GM19351 (cell line): ENCODE data around the gene B3GNT3.

Source experiments
- ATAC-seq: cut with Tn5 transposase; IDR thresholded peaks from one replicate; pipeline ENCODE4 v1.9.1; 2021; ENCODE audit warnings: mild to moderate bottlenecking, moderate library complexity; ENCODE audit not compliant: unreplicated experiment

The B3GNT3 gene

DNA sequence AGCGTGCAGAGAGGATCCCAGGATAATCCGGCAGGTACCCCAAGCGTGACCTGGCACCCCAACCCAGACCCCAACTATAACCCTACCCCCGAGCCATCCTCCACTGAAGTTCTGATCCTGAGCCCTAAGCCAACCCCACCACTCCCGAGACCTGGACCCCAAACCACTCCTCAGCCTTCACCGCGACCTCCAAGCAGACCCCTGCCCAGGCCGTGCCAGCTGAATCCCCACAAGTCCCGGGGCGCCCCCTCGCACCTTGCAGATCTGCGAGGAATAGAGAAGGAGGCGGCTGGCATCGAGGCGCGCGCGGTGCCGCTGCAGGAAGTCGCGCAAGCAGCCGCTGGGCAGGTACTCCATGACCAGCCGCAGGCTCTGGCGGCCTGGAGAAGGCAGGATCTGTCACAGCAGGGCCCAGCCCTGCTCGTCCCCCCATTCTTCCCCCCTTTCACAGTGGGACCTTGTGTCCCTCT is 36.5 kb downstream of the B3GNT3 start:
- ATAC-seq = no peak

DNA sequence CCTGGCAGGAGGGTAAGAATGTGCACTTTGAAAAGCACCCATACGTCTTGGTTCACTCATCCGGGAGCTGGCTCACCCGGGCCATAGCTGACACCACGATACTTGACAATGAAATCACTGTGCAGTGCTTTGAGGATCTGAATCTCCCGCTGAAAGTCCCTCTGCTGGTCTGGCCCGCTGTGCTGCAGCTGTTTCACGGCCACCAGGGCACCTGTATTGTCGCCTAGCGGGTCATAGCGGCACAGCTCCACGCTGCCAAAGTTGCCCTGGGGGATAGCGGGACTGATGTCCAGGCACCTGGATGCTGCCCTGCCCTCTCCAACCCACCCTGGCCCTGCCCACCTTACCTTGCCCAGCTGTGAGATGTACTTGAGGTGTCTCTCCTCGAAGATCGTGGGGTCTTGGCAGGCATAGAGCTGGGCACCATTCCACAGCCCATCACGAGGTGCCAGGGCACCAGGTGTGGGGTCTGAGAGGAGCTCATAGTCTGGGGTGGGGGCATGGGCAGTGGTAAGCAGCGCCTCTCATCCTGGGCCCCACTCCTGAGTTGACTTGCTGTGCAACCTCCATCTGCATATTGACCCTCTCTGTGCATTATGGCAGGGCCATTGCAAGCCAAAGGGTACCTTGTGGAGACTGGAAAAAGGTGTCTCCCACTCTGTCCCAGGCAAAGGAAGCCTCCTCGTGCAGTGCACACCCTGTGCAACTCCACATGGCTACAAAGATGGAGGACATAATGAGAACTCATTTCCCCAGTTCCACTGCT is 37.7 kb downstream of the B3GNT3 start:
- no peak for ATAC-seq

DNA sequence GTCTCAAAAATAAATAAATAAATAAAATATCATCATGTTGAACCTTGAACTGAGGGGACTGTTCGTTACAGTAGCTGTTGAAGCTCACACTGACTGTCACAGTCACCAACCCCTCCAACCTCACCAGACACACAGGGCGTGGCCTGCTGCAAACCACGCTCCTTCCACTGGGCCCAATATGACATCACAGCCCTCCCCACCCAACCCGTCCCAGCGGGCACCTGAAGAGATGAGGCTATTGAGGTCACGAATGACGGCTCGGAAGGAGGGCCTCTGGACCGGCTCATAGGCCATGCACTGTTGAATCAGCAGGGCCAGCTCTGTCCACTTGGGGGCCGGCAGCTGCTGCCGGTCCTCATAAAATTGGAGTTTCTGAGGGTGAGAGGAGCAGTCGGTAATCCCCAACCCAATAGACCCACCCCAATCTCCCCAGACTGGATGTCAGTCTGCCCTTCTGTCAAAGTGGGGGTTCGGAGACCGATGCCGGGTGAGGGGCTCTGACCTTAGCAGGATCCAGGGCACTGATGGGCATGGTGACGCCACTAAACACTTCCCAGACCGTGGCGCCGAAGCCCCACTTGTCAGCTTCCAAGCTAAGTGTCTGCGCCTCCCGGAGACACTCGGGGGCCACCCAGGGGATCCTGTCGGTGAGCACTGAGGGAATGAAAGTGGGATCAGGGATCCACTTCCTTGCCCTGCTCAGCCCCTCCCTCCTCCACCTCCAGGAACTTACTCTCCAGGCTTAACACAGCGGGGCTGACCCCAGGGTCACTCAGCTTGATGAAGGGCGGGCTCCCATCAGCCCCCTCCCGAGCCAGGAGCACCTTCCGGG is 39.6 kb downstream of the B3GNT3 start:
- no peak for ATAC-seq

DNA sequence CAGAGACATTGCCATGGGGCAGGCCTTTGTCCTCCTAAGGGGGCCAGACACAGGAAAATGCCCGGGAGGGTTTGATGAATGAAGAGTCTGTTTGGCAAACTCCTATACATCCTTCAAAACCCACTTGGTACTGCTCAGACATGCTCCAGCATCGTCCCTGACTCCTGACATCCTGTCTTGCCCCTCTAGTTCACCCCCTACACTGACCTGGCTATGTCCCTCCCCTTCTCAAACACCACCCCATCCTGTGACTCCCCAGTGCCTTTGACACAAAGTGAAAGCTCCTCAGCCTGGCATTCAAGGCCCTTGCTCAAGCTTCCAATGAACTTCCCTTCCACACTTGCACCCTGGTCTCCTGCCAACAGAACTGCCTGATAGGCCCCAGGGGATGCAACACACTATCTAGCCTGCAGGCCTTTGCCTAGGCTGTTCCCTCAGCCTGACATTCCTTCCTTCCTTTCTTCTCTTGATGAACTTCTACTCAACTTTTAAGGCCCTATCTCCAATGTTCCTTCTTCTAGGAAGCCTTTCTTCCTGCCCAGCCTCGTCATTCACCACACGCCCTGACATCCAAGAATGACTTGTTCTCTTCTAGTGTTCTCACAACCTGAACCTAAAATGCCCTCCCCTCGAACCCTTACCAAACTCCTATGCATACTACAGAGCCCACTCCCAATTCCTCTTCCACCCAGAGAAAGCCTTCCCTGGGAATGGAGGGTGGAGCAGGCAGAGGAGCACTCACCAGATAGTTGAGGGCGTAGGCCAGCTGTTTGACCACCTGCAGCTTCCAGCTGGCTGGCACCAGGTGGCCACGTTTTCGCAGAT is 40.5 kb downstream of the B3GNT3 start:
- no peak for ATAC-seq

DNA sequence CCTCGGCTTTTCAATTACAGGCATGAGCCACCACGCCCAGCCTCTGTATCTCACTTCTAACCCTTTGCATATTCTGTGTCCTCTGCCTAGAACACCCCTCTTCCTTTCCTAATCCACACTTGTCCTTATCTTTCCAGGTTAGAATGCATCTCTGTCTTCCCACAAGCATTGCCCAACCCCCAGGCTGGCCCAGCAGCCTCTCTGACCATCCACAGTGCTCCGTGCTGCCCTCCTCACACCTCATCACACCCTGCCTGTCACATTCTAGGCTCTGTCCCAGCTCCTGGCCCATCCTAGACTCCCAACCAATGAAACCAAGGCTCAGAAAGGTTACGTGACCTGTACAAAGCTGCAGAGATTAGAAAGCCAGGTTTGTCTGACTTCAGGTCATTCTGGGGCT is 41.6 kb downstream of the B3GNT3 start:
- ATAC-seq = no peak

DNA sequence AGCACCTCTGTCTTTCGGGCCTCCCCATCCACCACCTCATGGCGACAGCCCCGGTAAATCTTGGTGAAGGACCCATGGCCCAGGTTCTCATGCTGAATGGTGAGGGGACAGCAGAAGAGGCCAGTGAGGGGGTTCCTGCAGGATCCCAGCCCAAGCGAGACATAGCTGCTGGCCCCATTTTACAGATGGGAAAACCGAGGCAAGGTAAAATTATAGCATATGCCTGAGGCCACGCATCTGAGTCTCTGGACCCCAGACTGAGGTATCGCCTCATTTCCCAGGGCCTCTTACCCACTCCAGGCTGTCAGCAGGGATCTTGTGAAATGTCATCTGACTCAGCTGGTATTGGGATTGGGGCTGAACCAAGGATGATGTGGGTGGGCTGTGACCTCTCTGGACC is 43.0 kb downstream of the B3GNT3 start:
- no peak for ATAC-seq

DNA sequence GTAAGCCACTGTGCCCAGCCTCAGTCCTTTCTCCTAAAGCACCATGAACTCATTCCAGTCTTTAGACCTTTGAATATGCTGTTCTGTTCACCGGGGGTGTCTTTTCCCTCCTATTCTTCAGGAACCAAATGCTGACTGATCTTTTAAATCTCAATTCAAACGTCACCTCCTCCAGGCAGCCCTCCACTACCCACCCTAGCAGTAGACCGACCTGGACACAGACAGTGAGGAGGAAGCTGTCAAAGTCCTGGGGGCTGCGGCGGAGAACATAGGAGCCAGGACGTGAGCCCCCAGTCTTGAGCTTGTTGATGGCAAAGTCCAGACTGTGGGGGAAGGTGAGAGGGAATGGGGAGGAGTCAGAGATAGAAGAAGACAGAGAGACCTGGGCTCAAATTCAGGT is 45.1 kb downstream of the B3GNT3 start:
- no peak for ATAC-seq

DNA sequence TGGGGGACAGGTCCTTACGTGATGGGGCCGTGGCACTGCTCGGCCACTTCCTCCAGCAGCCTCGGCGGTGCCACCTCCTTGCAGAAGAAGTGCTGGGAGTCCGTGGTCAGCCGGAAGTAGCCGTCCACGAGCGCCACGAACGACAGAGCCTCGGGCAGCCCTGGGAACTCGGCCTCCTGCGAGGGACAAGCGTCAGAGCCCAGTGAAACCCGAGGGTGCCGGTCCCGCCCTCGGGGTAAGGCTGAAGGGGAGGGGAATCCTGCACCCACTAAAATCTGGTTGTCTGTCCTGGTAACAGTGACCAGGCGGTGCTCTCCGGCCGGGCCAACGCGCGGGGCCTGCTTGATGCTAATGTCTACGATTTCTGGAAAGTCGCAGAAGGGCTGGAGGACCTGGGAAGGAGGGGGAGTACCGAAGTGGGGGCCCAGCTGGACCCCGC is 46.5 kb downstream of the B3GNT3 start:
- ATAC-seq = no peak

DNA sequence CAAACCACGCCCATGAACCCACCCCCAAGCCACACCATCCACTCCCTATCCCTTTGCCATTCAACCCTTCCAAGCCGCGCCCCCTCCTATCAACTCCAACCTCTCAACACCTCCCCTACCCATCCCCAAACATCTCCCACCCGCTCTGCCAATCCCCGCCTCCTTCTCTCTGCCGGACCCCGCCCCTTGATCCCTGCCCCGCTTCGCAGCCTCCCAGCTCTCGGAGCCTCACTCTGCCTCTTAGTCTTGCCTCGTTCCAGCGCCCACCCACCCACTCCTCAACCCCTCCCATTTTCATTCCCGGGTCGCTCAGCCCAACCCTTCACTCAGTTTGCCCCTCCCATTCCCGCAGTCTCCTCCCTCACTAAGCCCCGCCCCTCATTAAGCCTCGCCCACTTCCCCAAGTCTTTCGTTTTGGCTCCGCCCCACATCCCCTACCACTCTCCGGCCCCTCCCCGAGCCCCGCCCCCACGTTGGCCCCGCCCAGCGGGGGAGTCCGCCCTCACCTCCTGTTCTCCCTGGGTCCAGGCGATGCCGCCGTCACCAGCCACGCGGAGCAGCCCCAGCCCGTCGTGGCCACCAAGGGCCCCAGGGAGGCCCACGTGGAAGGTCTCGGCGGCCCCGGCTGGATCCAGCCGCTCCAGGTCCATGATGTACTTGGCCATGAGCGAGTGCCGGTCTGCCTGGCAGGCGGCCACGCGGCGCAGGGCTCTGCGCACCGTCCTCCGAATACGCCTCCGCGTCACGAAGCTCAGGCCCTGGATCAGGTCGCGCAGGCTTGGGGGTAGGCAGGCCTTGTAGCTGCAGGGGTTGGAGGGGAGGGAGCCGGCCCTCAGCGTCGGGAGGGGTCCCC is 47.1 kb downstream of the B3GNT3 start:
- ATAC-seq = no peak

DNA sequence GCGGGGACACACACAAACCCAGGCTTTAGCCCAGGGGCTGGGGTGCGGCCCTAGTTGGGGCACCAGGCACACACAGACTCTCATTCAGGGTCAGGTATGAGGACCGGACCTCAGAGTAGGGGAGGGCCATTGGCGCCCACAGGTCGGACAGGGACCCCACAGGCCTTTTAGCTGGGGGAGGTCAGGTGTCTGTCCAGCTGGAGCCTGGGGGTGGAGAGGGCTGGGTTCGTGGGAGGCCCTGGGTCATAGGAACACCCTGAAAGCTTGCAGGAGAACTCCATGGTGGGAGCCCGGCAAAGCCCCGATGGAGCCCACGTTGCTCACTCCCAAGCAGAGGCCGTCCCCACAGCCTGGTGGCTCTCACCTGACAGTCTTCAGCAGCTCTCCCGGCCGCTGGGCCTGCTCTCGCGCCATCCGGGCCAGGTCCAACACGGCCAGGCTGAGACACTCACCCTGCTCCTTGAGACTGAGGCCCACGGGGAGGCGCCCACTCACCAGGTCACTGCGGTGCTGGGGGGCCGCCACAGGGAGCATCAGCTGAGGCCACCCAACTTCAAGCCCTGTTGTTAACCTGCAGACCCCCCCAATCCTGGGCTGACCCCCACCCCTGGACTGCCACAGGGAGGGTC is 47.8 kb downstream of the B3GNT3 start:
- no peak for ATAC-seq

DNA sequence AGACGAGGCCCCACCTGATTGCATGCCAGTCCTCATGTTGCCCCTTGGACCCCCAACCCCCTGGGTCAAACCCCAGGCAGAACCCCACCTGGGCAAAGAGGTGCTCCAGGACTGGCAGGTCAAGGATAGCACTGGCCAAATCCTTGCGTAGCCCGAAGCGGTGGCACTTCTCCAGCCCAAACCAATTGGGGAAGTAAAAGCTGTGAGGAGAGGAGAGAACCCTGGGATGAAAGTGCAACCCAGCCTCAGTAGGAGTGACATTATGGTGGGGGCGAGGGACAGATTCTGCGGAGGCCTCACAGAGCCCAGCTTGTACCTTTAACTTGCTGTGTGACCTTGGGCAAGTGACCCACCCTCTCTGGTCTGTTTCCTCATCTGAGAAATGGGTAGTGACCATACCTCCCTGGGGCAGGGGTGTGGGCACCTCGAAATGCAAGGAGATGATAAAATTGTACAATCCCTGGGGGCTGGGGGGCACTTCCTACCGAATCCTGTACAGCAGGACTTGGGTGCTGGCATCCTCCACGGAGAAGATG is 48.4 kb downstream of the B3GNT3 start:
- no peak for ATAC-seq

DNA sequence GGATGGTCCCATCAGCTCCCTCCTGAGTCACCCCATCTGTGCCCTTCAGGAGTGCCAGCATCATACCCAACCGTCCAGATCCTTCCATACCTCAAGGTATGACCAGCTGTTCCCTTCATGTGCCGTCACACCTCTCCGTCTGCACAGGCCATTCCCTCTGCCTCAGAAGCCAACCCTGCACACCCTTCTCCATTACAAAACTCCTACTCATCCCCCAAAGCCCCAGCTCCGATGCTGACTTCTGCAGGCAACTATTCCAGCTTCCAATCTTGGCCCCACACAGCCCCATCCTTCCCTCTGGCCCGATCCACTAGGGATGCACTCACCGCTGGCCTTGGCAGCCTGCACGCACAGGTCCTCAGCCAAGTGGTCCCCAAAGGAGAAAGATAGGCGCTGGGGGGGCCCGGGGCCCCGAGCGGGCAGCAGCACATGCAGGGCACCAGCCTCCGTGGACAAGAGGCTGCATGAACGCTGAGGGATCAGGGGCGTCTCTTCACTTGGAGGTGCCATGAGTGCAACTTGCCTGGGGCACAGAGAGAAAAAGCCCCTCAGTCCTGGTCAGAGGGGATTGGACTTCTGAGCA is 49.1 kb downstream of the B3GNT3 start:
- ATAC-seq = no peak

DNA sequence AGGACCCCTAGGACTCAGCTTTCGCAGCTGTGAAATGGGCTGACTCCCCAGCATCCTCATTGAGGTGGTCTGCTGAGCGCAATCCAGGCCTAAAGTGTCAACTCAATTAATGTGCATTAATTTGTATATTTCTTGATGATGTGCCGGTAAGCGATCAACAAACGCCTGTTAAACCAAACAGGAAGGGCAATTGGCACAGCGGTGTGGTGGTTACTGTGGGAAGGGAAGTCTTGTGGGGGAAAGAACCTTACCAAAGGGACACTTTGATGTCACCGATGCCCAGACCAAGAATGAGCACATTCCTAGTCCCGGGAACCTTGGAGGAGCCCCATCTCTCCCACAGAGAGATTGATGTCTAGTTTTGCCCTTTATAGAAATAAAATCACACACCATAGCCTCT is 51.2 kb downstream of the B3GNT3 start:
- no peak for ATAC-seq

DNA sequence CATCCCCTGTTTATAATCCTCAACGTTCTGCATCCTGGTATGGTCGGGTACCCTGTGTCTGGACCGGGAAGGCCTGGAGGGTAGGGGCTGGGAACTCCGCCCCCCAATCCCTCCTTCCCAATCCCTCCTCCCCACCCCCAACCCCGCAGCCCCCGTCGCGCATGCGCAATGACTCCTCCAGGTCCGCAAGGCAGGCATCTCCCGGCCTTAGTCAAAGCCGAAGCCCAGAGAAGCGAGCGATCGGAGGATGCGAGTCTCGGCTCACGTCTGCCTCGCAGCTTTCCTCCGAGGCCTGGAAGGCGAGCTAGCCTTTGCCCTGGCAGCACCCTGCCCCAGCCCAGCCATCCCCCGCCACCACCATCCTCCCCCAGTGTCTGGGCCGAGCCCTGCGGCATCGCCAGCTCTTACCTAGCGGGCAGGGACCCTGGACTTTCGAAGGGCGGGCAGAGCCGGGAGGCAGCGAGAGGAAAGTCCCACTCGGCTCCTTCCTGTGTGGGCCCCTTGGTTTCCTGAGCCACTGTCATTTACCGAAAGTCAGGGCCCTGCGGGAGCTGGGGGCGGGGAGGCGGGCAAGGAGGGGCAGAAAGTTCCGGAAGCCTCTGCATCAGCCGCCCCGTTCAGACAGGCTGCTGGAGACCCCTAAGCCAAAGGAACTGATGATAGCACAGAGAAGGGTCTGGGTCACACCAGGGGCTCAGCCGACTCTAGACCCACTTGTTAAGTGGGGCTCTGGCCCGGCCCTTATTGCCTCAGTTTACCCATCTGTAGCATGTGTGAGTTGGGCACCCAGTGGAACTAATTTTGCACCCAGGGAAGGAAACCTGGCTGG is 52.8 kb downstream of the B3GNT3 start, which contains the start of gene JAK3:
Gene JAK3, minus strand, starts transcription at position 445 of the 829 bp plus-strand sequence. CDS start 3,565 bp downstream, outside the sequence.
- no peak for ATAC-seq

DNA sequence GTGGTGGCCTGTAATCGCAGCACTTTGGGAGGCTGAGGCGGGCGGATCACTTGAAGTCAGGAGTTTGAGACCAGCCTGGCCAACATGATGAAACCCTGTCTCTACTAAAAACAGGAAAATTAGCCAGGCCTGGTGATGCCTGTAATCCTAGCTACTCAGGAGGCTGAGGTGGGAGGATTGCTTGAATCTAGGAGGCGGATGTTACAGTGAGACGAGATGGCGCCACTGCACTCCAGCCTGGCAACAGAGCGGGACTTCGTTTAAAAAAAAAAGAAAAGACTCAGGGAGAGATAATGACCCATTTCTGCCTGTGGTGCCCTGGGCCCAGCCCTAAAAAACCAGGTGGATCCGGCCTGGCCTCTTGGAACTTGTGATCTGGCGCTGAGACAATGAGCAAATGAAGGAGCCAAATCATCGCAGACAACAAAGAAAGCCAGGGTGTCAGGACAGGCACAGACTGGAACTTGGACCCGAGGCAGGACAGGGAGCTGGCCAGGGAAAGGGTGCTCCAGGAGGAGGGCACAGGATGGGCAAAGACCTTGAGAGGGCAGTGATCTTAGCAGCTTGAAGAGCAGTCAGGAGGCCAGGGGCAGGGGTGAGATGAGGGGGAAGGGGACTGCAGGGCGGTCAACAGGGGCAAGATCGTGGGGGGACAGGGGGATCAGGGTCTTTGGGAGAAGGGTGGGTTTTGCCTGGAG is 53.8 kb downstream of the B3GNT3 start:
- no peak for ATAC-seq

DNA sequence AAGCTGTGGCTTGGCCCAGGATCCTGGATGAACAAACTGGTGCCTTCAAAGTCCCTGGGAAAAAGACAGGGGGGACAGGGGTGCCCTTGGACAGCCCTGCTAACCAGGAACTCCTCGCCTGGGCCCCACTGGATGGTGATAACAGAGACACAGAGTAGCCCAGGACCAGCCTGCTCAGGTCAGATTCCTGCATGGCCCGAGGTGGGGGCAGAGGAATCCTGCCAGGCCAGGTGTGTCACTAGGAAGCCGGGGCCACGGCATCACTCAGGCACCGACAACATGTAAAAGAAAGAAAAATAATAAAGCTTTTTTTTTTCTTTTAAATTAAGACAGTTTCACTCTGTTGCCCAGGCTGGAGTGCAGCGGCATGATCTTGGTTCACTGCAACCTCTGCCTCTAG is 59.1 kb downstream of the B3GNT3 start:
- ATAC-seq = no peak

DNA sequence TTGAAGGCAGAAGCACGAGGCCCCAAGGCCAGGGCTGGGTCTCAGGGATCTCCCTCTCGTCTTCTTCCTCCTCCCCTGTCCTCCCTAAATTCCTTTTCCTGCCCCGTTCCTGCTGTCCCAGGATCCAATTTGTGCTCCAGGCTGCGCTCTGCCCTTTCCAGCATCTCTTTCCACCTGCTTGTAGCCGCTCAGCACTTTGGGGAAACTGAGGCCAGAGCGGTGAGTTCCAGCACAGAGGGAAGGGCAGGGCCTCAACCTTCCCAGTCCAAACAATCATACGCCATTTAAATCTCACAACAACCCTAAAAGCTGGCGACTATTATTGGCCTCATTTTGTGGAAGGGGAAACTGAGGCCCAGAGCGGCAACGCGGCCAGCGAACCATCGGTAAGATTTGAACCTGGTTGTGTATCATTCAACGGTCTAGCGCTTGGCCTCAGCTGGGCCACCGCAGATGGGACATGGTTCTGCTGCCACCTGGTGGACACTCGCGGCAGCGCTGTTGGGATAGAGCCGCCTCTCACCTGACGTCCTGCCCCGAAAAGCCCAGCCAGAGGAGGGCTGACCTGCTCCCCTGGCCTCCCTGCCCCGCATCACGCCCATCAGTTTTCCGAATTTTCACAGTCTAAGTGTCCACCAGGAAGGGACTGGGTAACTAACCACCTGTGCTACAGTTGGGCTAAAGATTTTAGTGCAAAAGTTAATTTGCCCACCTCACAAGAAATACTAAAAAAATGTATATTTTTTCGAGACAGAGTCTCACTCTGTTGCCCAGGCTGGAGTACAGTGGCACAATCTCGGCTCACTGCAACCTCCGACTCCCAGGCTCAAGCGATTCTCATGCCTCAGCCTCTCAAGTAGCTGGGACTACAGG is 60.6 kb downstream of the B3GNT3 start:
- ATAC-seq = no peak
